OCI-LY3 (cell line): Measurements from ENCODE around the gene GALNTL6.

Experiments
- CTCF ChIP-seq: fragments of 200-600, 300-600 bp; sonication (generic); IDR thresholded peaks from 2 replicates; pipeline ENCODE4 v1.5.1; 2014; ENCODE audit warnings: antibody characterized with exemption, low read length, low read depth
- EZH2phosphoT487 ChIP-seq: fragments of 200-600 bp; shearing (Covaris generic); IDR thresholded peaks from 2 replicates; pipeline ENCODE4 v1.6.1; 2018; ENCODE audit warnings: antibody characterized with exemption, mixed run types, low read depth

- TF ChIP-seq EZH2phosphoT487 (no peak), CTCF (peak; percentile 85)
Observed at GRCh38 chr4:172830295-172830764, 1017.1 kb downstream of the GALNTL6 start.
